Chondrocyte (in vitro differentiated cells): ENCODE results near the gene ZBTB26. TPM values are rescaled to one million over a fixed set of nuclear protein-coding genes. Genes with fewer than 3 reads are reported as not detected.
A peak's percentile ranks its signal among the peaks of the same experiment; 100 is the strongest.

Experiments used
- DNase-seq: peaks from one replicate; pipeline ENCODE4 v3.0.0; 2021; ENCODE audit warnings: mixed read lengths, low spot score
- H3K27ac Mint-ChIP-seq: one replicate; pipeline ENCODE4 v1.8.0; 2021; ENCODE audit warnings: mild to moderate bottlenecking, moderate library complexity, mixed read lengths; ENCODE audit not compliant: unreplicated experiment
- H3K27me3 Mint-ChIP-seq: 2 replicates; pipeline ENCODE4 v1.8.0; 2021; ENCODE audit warnings: low read depth, mixed read lengths
- H3K36me3 Mint-ChIP-seq: 2 replicates; pipeline ENCODE4 v1.8.0; 2021; ENCODE audit warnings: low read depth, mixed read lengths
- H3K4me1 Mint-ChIP-seq: 2 replicates; pipeline ENCODE4 v1.8.0; 2021; ENCODE audit warnings: low read depth, mild to moderate bottlenecking, mixed read lengths
- H3K4me3 Mint-ChIP-seq: one replicate; pipeline ENCODE4 v1.8.0; 2021; ENCODE audit warnings: mild to moderate bottlenecking, moderate library complexity, mixed read lengths; ENCODE audit not compliant: unreplicated experiment
- H3K9me3 Mint-ChIP-seq: 2 replicates; pipeline ENCODE4 v1.8.0; 2021; ENCODE audit warnings: low read depth, mixed read lengths
- total RNA-seq: library from RNA; stranded (reverse); gene quantifications from 3 replicates; pipeline ENCODE4 v1.2.1, GENCODE V29; 2021
- TF ChIP-seq, protein P1 (sequence below): fragments of 200-600 bp; sonication (generic); IDR thresholded peaks from 2 replicates; pipeline ENCODE4 v1.5.0; 2021; ENCODE audit warnings: antibody characterized with exemption, mild to moderate bottlenecking, moderate library complexity

ZBTB26 gene
- total RNA-seq, 1 donor from 2014 or later = 6.2 TPM

DNA sequence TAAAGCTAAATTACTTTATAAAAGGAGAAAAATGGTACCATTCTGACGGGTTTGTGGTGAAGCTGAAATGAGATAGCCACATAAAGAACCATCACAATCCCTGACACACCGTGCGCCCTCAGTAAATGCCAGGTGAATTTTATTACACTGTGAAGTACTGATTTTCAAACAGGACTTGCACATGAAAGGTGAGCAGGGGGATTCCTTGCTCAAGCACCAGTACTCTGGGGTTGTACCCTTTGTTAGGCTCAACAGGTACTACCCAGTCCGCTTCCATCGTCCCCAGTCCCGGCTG is 9.1 kb upstream of the ZBTB26 start:
- H3K36me3 Mint-ChIP-seq = peaks cover 3% of the 10 kb centered on the region
- TF ChIP-seq, protein P1, sequence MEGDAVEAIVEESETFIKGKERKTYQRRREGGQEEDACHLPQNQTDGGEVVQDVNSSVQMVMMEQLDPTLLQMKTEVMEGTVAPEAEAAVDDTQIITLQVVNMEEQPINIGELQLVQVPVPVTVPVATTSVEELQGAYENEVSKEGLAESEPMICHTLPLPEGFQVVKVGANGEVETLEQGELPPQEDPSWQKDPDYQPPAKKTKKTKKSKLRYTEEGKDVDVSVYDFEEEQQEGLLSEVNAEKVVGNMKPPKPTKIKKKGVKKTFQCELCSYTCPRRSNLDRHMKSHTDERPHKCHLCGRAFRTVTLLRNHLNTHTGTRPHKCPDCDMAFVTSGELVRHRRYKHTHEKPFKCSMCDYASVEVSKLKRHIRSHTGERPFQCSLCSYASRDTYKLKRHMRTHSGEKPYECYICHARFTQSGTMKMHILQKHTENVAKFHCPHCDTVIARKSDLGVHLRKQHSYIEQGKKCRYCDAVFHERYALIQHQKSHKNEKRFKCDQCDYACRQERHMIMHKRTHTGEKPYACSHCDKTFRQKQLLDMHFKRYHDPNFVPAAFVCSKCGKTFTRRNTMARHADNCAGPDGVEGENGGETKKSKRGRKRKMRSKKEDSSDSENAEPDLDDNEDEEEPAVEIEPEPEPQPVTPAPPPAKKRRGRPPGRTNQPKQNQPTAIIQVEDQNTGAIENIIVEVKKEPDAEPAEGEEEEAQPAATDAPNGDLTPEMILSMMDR = no peak
- peak overlapping the region; percentile 93 for H3K4me3 Mint-ChIP-seq
- peak overlapping the region; percentile 94 for H3K27ac Mint-ChIP-seq
- H3K4me1 Mint-ChIP-seq = peaks cover 49% of the 10 kb centered on the region
- no peak for DNase-seq
- H3K27me3 Mint-ChIP-seq = no peaks in the 10 kb centered on the region
- no peaks in the 10 kb centered on the region for H3K9me3 Mint-ChIP-seq

DNA sequence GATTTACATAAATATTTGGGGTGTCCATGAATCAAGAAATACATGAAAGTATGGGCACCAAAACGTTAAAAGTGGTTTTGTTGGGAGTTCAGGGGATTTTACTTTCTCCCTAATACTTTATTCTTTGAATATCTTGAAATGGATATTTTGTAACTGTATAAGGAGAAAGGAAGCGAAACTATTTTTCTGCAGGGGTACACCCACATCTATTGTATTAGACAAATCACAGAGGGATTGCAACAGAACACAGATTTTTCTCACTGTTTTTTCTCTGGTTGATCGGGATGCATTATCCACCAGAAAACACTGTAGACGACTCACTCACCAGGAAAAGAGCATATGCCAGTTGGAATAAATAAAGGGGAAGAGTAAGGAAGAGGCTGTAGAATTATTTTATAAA is 8.3 kb upstream of the ZBTB26 start:
- TF ChIP-seq, protein P1 = no peak
- Mint-ChIP-seq H3K9me3 (no peaks in the 10 kb centered on the region), H3K27ac (peak overlapping the region; percentile 94), H3K4me1 (peaks cover 46% of the 10 kb centered on the region), H3K4me3 (no peak overlapping the region), H3K36me3 (peaks cover 5% of the 10 kb centered on the region), H3K27me3 (no peaks in the 10 kb centered on the region)
- no peak for DNase-seq

DNA sequence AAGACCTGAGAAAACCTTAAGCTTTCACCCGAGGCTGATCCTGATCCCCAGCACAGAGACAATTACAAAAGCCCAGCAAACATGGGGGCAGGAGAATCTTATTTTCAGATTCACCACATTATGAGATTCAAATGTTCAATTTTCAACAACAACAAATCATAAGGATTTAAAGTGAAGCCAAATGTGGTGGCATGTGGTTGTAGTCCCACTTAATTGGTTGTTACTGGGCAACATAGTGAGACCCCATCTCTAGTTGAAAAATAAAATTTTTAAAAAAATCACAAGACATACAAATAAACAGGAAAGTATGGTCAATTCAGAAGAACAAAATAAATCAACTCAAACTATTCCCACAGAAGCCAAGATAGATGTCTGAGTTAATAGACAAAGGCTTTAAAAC is 5.6 kb upstream of the ZBTB26 start:
- Mint-ChIP-seq H3K4me3 (no peak overlapping the region), H3K27ac (no peak overlapping the region), H3K36me3 (peaks cover 5% of the 10 kb centered on the region), H3K4me1 (peaks cover 44% of the 10 kb centered on the region), H3K27me3 (no peaks in the 10 kb centered on the region), H3K9me3 (no peaks in the 10 kb centered on the region)
- DNase-seq = no peak
- TF ChIP-seq, protein P1 = no peak

DNA sequence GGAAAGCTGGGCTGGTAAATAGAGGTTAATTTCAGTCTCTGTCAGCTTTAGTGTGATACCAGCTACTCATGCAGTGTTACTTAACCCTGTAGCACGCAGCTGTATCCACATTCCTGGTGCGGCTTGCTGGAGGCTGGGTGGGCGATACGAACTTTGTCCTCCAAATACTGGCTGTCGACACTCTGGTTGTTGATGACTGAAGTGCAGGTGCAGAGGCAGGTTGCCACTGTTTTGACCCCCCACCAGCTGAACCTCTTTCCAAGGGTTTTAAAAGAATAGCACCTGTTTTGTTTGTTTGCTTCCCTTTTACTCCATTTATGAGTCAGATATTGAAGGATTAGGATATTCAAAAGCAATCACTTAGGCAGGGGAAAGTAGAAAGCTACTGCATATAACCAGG is 5.2 kb upstream of the ZBTB26 start:
- Mint-ChIP-seq H3K4me1 (peaks cover 40% of the 10 kb centered on the region), H3K27ac (no peak overlapping the region), H3K27me3 (no peaks in the 10 kb centered on the region), H3K9me3 (no peaks in the 10 kb centered on the region), H3K4me3 (no peak overlapping the region), H3K36me3 (peaks cover 5% of the 10 kb centered on the region)
- no peak for DNase-seq
- TF ChIP-seq, protein P1 = no peak

DNA sequence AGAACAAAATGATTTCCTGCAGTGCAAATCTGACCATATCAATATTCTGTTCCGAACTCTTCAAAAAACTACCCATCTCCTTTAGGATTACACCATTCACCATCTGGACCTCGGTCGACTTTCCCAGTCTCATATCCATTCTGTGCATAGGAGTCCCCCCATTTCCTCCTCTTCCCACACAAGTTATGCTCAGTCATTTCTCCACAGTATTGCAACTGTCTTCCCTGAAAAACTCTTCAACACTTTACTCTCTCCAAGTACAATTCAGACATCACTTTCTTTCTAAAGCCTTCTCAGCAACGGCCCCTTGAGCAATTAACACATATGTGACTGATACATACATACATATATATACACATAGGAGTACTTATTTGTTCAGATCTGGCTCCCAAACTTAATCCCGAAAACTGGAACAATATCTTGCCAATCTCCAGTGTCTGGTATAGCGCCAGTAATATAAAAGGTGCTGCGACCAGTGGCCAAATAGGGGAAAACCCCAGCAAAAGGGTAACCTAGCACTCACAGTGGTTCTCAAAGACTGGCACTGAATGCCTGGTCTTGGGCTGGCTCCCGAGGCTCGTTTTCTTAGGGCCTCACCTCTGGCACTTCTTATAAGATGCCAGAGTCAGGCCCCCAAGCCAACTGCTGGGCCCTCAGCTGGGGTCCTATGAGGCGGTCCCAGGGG is 629 bp downstream of the ZBTB26 start:
- Mint-ChIP-seq H3K36me3 (peaks cover 2% of the 10 kb centered on the region), H3K4me3 (no peak overlapping the region), H3K27ac (no peak overlapping the region)

More for the DNA sequence above, 629 bp downstream of the ZBTB26 start:
- H3K9me3 Mint-ChIP-seq = no peaks in the 10 kb centered on the region
- no peak for DNase-seq
- TF ChIP-seq, protein P1 = no peak
- no peaks in the 10 kb centered on the region for H3K27me3 Mint-ChIP-seq
- peaks cover 19% of the 10 kb centered on the region for H3K4me1 Mint-ChIP-seq
